ENCODE measurements around the gene SARS1. TPM values are rescaled to one million over a fixed set of nuclear protein-coding genes. Genes with fewer than 3 reads are reported as not detected.

The SARS1 gene
- total RNA-seq, 1 donor from 2014 or later: 118 TPM

DNA sequence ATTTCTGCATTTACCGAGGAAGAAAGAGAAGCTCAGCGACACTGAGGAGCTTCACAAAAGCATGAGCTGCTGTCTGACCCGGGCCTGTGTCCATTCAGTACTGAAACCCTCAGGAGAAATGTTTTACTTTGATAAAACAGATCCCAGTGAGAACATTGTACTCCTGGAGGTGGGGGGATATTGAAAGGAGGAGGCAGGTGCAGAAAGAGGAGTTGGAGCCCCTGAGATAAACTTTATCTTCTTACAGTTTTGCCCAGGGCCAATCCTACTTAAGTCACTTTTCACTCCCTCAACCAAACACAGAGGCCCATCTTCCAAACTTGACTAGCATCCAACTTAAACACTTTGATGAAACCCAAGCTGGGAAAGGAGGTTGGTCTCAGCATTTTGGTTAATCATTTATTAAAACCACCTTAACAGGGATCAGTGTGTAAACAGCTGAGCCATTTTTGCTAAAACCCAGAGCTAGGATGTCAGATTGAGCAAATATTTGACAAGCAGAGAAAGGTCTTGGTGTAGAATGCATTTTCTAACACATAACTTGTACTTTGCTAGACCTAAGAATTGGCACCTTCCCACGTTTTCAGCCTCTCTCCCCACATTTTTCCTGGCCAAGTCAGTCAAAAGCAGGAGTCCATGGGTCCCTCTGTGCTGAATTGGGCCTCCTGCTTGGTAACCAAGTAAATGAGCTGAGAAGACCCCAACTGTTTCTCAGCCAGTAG lies 32.5 kb upstream of the SARS1 start:
- H3K27ac Mint-ChIP-seq: peak overlapping the region; percentile 7
- H2AFZ ChIP-seq (replicated peaks): no peak overlapping the region
- no peaks in the 10 kb centered on the region for H3K36me3 ChIP-seq
- no peak overlapping the region for H3K9ac ChIP-seq
- H3K27me3 ChIP-seq: no peaks in the 10 kb centered on the region
- H3K27ac ChIP-seq: no peak overlapping the region
- H3K4me2 ChIP-seq: no peak overlapping the region
- H3K4me3 Mint-ChIP-seq: no peak overlapping the region
- TF ChIP-seq, protein P1, sequence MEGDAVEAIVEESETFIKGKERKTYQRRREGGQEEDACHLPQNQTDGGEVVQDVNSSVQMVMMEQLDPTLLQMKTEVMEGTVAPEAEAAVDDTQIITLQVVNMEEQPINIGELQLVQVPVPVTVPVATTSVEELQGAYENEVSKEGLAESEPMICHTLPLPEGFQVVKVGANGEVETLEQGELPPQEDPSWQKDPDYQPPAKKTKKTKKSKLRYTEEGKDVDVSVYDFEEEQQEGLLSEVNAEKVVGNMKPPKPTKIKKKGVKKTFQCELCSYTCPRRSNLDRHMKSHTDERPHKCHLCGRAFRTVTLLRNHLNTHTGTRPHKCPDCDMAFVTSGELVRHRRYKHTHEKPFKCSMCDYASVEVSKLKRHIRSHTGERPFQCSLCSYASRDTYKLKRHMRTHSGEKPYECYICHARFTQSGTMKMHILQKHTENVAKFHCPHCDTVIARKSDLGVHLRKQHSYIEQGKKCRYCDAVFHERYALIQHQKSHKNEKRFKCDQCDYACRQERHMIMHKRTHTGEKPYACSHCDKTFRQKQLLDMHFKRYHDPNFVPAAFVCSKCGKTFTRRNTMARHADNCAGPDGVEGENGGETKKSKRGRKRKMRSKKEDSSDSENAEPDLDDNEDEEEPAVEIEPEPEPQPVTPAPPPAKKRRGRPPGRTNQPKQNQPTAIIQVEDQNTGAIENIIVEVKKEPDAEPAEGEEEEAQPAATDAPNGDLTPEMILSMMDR (IDR thresholded peaks at IDR 0.05): no peak
- TF ChIP-seq EZH2 (IDR thresholded peaks at IDR 0.05) (no peak), EZH2phosphoT487 (IDR thresholded peaks at IDR 0.05) (no peak)
- no peaks in the 10 kb centered on the region for H4K20me1 ChIP-seq (ENCODE audit: low read depth)
- H3K36me3 Mint-ChIP-seq: no peaks in the 10 kb centered on the region
- DNase-seq (ENCODE audit: low spot score): no peak
- peaks cover 11% of the 10 kb centered on the region for H3K4me1 Mint-ChIP-seq
- H3K9me3 ChIP-seq (ENCODE audit: low read depth): no peaks in the 10 kb centered on the region
- H3K79me2 ChIP-seq (ENCODE audit: low read depth): no peaks in the 10 kb centered on the region
- no peak overlapping the region for H3K4me3 ChIP-seq
- H3K4me1 ChIP-seq: peaks cover 13% of the 10 kb centered on the region
- H3F3A ChIP-seq (ENCODE audit: low read depth): peaks cover 6% of the 10 kb centered on the region
- no peaks in the 10 kb centered on the region for H3K9me3 Mint-ChIP-seq
- H3K27me3 Mint-ChIP-seq (ENCODE audit: insufficient read depth, low read depth): peaks cover 3% of the 10 kb centered on the region

DNA sequence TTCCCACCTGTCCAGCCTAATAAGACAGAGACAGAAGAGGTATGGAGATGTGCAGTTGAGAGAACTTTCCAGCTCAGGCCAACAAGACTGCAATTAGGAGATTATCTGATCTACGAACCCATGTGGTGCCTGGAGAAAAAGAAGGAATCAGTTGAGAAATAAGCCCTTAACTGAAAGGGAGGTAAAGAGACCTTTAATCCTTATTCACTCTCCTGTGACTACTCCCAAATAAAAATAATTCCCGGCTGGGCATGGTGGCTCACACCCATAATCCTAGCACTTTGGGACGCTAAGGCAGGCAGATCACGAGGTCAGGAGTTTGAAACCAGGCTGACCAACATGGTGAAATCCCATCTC lies 31.9 kb upstream of the SARS1 start:
- Histone ChIP-seq H3K9me3 (ENCODE audit: low read depth) (no peaks in the 10 kb centered on the region), H3K4me2 (no peak overlapping the region), H4K20me1 (ENCODE audit: low read depth) (no peaks in the 10 kb centered on the region), H2AFZ (replicated peaks) (no peak overlapping the region), H3K4me3 (no peak overlapping the region), H3K27ac (no peak overlapping the region), H3K27me3 (no peaks in the 10 kb centered on the region), H3K36me3 (no peaks in the 10 kb centered on the region), H3K9ac (no peak overlapping the region), H3F3A (ENCODE audit: low read depth) (peaks cover 5% of the 10 kb centered on the region), H3K4me1 (peaks cover 12% of the 10 kb centered on the region), H3K79me2 (ENCODE audit: low read depth) (no peaks in the 10 kb centered on the region)
- H3K27ac Mint-ChIP-seq: peak overlapping the region; percentile 7
- no peaks in the 10 kb centered on the region for H3K36me3 Mint-ChIP-seq
- TF ChIP-seq EZH2 (IDR thresholded peaks at IDR 0.05): no peak
- no peak for TF ChIP-seq EZH2phosphoT487 (IDR thresholded peaks at IDR 0.05)
- TF ChIP-seq, protein P1 (IDR thresholded peaks at IDR 0.05): no peak
- H3K4me1 Mint-ChIP-seq: peaks cover 15% of the 10 kb centered on the region
- no peak overlapping the region for H3K4me3 Mint-ChIP-seq
- no peaks in the 10 kb centered on the region for H3K9me3 Mint-ChIP-seq
- DNase-seq (ENCODE audit: low spot score): no peak
- peaks cover 3% of the 10 kb centered on the region for H3K27me3 Mint-ChIP-seq (ENCODE audit: insufficient read depth, low read depth)

DNA sequence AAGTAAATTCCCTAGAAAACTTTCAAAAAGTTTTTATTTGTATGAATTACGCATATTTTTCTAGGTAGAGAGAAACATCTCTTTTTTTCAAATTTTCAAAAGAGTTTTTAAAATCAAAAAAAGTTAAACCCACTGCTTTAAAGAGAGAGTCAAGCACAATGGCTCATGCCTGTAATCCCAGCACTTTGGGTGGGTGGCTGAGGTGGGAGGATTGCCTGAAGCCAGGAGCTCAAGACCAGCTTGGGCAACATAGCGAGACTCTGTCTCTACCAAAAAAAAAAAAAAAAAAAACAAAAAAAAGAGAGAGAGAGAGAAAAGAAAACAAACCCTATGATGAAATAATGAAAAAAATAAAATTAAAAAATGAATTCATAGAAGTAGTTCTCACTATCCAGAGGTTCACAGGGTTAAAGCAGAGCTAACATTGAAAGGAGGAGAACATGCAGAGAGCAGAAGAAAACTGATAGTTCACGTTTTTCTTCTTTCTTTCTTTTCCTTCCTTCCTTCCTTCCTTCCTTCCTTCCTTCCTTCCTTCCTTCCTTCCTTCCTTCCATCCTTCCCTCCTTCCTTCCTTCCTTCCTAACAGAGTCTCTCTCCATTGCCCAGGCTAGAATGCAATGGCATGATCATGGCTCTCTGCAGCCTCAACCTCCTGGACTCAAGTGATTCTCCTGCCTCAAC lies 30.5 kb upstream of the SARS1 start:
- TF ChIP-seq, protein P1 (IDR thresholded peaks at IDR 0.05): no peak
- peaks cover 12% of the 10 kb centered on the region for H3K4me1 ChIP-seq
- Mint-ChIP-seq H3K9me3 (no peaks in the 10 kb centered on the region), H3K4me3 (no peak overlapping the region), H3K27ac (no peak overlapping the region), H3K27me3 (ENCODE audit: insufficient read depth, low read depth) (peaks cover 3% of the 10 kb centered on the region), H3K36me3 (no peaks in the 10 kb centered on the region), H3K4me1 (peaks cover 17% of the 10 kb centered on the region)
- no peaks in the 10 kb centered on the region for H3K9me3 ChIP-seq (ENCODE audit: low read depth)
- no peak overlapping the region for H3K4me2 ChIP-seq
- no peak overlapping the region for H3K9ac ChIP-seq
- H3K27ac ChIP-seq: no peak overlapping the region
- H3K36me3 ChIP-seq: no peaks in the 10 kb centered on the region
- peaks cover 5% of the 10 kb centered on the region for H3F3A ChIP-seq (ENCODE audit: low read depth)
- H3K4me3 ChIP-seq: no peak overlapping the region
- no peaks in the 10 kb centered on the region for H3K27me3 ChIP-seq
- no peaks in the 10 kb centered on the region for H3K79me2 ChIP-seq (ENCODE audit: low read depth)
- no peak overlapping the region for H2AFZ ChIP-seq (replicated peaks)
- no peak for DNase-seq (ENCODE audit: low spot score)
- no peaks in the 10 kb centered on the region for H4K20me1 ChIP-seq (ENCODE audit: low read depth)

Data from neural progenitor cell (in vitro differentiated cells).